ENCODE data around the gene WASF3.

- no peak for TF ChIP-seq POLR2A (IDR thresholded peaks at IDR 0.05; ENCODE audit: low read depth, low read length)
- no peak for TF ChIP-seq TAF1 (IDR thresholded peaks at IDR 0.05; ENCODE audit: low read depth, low read length)
- TF ChIP-seq POU2F2 (IDR thresholded peaks at IDR 0.05; ENCODE audit: low read depth, low read length), result no peak
- TF ChIP-seq POLR2AphosphoS5 (IDR thresholded peaks at IDR 0.05; ENCODE audit: low read depth, low read length), result no peak
These were observed 57.2 kb downstream of the WASF3 start for GRCh38 chr13:26614721-26615120.
